NT2/D1 (cell line): ENCODE data around the gene IL31RA.

ENCODE experiments used
- SUZ12 ChIP-seq: IDR thresholded peaks from 2 replicates; pipeline ENCODE4 v1.6.1; 2011; ENCODE audit not compliant: insufficient read length, insufficient read depth; ENCODE audit errors: extremely low read depth
- YY1 ChIP-seq: IDR thresholded peaks from 2 replicates; pipeline ENCODE4 v1.6.1; 2011; ENCODE audit not compliant: insufficient read length, insufficient read depth
- ZNF274 ChIP-seq: IDR thresholded peaks from 2 replicates; pipeline ENCODE4 v1.6.1; 2011; ENCODE audit warnings: mild to moderate bottlenecking, low read depth, low read length

DNA sequence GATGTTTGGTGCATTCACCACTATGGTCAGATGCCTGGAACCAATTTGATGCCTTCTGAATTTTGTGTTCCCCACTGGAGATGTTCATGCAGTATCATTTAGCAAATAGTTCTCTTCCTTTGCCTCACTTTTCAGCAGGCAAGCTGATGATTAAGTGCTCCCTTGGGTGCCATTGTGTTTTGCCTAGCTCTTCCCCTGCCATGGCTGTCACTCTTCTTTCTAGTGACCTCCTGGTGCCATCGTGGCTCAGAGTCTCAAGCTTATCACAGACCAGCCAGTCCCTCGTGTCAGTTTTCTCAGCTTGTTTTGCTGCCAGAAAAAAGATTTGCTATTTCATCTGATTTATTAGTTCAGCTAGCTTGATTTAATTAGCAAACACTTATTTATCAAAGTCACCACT, 41.3 kb downstream of the IL31RA start:
- TF ChIP-seq YY1 (no peak), ZNF274 (no peak), SUZ12 (no peak)
